Measurements from ENCODE around the gene CCNB2.

GRCh38 chr15:59094077-59094476 lies 10.9 kb upstream of the CCNB2 start:
- TF ChIP-seq, protein P1, sequence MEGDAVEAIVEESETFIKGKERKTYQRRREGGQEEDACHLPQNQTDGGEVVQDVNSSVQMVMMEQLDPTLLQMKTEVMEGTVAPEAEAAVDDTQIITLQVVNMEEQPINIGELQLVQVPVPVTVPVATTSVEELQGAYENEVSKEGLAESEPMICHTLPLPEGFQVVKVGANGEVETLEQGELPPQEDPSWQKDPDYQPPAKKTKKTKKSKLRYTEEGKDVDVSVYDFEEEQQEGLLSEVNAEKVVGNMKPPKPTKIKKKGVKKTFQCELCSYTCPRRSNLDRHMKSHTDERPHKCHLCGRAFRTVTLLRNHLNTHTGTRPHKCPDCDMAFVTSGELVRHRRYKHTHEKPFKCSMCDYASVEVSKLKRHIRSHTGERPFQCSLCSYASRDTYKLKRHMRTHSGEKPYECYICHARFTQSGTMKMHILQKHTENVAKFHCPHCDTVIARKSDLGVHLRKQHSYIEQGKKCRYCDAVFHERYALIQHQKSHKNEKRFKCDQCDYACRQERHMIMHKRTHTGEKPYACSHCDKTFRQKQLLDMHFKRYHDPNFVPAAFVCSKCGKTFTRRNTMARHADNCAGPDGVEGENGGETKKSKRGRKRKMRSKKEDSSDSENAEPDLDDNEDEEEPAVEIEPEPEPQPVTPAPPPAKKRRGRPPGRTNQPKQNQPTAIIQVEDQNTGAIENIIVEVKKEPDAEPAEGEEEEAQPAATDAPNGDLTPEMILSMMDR (conservative IDR thresholded peaks at IDR 0.05 in 1 of 2, IDR thresholded peaks at IDR 0.05 in 1 of 2; ENCODE audit: low read depth in 1 of 2, low read length in 2 of 2): no peak
- TF ChIP-seq EZH2 (IDR thresholded peaks at IDR 0.05; ENCODE audit: low read length, missing control alignments): no peak
